Adipose tissue (tissue), 3 donors: Measurements from ENCODE around the gene TXNIP. TPM values are rescaled to one million over a fixed set of nuclear protein-coding genes. Genes with fewer than 3 reads are reported as not detected.
"Not testable (repeated sequence)": the region's sequence is repeated elsewhere in the genome, so short reads cannot be mapped to it uniquely, and the experiment has no call there.

Experiments used
- H3K27ac ChIP-seq: one replicate; pipeline ENCODE4 v1.5.1; 2013; ENCODE audit warnings: low read depth, low read length
- WGBS, 3 donors: extraction: QIAGEN DNeasy Blood & Tissue Kit; methylation state at CpG; one replicate each; pipeline ENCODE4 v1.1.7; 2013; 5-methylcytosine and 5-hydroxymethylcytosine counted together
- polyA plus RNA-seq, 3 donors: library from polyadenylated mRNA; stranded (reverse); fragments of 200-250 nt; gene quantifications; one replicate each; pipeline ENCODE4 v1.2.3, GENCODE V29; 2013
- donor health status: healthy with polysubstance abuse.
- donor health status: Bipolar disorder and iron deficiency.
- donor health status: healthy.

The TXNIP gene, protein sequence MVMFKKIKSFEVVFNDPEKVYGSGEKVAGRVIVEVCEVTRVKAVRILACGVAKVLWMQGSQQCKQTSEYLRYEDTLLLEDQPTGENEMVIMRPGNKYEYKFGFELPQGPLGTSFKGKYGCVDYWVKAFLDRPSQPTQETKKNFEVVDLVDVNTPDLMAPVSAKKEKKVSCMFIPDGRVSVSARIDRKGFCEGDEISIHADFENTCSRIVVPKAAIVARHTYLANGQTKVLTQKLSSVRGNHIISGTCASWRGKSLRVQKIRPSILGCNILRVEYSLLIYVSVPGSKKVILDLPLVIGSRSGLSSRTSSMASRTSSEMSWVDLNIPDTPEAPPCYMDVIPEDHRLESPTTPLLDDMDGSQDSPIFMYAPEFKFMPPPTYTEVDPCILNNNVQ
- polyA plus RNA-seq: 1,000 to 10,000 TPM in 1 of 3 donors, 100 to 1,000 TPM in 2; 378 to 1,060 (median 834) TPM

DNA sequence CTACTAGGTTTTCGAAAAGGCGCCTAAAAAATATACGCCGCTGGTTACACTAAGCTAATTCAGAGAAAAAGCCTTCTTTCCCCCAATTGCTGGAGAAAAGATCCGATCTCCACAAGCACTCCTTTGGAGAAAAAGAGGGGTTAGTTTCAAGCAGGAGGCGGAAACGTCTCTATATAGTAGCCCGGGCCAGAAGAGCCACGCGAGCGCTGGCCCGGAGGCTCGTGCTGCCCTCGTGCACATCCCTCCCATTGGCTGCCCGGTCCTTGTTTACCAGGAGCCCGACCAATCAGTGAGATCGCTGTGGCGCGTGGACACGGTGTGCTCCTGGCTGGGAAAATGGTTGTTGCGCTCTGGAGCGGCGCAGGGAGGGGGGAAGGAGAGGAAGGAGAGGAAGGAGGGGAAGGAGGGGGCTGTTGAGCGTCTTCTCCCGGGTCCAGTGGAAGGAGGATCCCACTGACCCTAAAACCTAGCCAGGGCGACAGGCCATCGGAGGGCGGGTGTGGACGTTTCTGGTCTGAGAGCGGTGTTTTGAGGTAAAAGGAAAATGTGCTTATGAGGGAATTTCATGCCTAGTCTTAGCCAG, at the start of gene TXNIP:
Gene TXNIP (minus strand): TSS at position 147 of the 583 bp plus-strand sequence. CDS start 313 bp downstream, outside the sequence.
- WGBS, 3 donors: 0 to 1% (median 0%) methylated on average over 30 of the region's 30 CpGs
- peak within 1 kb of the TSS; percentile 92 for H3K27ac ChIP-seq

DNA sequence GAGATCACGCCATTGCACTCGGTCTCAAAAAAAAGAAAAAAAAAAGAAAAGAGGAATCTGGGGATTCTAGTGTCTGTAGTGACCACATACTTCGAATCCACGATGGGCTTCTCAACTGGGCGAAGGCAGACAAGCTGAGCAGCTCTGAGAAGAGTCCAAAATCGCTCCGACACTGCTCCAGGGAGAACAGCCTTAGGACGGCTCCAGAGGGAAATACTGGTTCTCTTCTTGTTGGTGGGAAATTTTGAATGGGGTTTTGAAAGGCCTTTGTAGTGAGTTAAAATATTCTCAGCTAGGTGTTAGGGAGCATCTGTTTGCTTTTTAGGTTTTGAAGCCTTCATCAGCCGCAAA, 43.4 kb upstream of the TXNIP start:
- no peak overlapping the region for H3K27ac ChIP-seq
- WGBS, 3 donors: 49 to 65% (median 63%) methylated on average over 9 of the region's 9 CpGs

DNA sequence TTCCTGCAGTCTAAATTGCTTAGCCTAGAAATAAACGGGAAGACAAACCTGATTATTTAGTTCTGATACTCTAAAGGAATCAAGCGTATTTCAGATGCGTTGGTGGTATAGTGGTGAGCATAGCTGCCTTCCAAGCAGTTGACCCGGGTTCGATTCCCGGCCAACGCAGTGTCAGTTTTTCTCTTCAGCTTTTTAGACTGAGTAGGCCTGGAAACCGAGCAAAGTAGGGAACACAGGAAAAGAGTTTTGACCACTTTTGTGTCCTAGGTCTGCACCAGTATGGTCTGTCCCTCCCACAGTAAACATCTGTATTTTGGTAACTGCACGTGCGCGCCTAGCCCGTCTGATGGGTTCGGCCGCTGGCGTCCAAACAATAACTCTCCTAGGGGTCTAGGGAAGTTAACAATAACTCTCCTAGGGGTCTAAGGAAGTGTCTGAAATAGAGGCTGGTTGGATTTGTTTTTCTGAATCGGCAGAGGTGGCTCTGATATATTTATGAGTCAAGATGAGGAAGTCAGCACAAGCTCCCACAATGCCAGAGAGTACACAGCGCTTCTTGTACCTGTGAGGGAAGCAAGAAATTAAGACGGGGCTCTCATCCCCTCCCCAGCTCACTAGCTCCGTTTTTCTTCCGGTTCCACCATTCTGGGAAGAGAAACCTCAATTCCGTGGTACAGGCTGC, 40.7 kb upstream of the TXNIP start:
- WGBS, 3 donors: 0 to 1% (median 1%) methylated on average over 21 of the region's 21 CpGs
- peak overlapping the region; percentile 72 for H3K27ac ChIP-seq

DNA sequence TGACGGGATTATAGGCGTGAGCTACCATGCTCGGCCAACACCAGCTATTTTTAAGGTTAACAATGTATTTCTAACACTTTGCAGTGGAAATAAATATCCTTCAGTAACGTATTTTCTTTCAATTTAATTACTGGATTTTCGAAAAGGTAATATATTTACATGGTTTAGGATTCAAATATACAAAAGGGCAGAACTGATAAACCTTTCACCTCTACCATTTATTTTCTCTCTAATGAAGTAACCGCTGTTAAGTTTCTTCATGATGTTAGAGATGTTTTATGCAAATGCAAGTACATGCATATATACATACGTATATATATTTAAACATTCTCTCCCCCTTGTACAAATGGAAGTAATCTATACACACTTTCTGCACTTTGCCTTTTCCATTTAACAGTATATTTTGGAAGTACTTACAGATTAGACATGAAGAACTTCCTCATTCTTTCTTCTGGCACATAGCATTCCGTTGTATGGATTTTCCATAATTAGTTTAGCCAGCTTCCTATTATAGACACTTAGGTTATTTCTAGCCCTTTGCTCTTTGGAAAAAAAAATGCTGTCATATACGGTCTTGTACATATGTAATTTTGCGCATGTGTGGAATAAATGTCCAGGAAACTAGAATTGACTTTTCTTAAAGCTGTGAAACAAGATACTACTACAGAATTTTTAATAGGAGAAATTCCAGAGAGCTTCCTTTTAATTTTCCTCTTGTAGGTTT, 40.0 kb upstream of the TXNIP start:
- no peak overlapping the region for H3K27ac ChIP-seq
- WGBS, 3 donors: 1 to 6% (median 4%) methylated on average over 10 of the region's 10 CpGs

DNA sequence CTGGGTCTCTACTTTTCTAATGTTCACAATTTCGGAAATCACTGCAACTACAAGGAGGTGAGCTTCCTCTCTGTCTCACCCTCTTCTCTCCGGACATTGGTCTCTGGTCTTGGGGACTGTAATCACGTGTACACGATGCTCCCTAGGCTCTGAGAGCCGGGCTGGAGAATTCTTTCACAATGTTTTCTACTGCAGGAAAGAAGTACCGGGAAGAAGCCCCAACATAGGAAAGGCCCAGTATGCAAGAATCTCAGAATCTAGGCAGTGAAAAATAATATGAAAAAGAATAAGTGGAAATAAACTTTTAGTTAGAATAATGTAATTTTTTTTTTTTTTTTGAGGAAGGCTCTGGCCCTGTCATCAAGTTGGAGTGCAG, 38.7 kb upstream of the TXNIP start:
- 19 to 37% (median 28%) methylated on average over 6 of the region's 6 CpGs for WGBS, 3 donors
- no peak overlapping the region for H3K27ac ChIP-seq

DNA sequence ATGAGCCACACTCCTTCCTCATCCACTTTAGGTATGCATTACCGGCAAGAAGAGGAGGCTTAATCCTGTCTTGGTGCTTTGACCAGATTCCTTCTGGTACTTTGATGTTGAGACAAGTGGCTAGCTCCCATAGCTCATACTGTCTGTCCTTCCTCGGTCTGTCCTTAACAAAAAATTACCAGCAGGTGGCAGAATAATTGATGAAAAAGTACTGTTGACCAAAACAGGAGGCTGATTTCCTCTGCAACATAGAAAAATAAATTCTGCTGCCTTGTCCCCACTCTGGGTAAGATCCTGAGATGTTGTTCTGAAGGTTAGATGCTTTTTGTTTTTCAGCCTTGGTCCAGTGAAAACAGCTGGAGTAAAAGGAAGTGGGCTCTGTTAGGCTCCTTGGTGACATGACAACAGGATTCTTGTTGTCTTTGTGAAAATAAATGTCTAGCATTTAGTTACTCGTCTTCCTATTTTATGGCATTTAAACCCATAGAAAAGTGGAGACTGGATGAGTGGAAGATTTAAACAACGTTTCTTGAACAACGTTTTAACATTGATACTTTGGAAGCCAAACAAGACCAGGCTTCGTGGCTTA, 36.3 kb upstream of the TXNIP start:
- 43 to 54% (median 53%) methylated on average over 6 of the region's 6 CpGs for whole genome bisulfite sequencing, 3 donors

DNA sequence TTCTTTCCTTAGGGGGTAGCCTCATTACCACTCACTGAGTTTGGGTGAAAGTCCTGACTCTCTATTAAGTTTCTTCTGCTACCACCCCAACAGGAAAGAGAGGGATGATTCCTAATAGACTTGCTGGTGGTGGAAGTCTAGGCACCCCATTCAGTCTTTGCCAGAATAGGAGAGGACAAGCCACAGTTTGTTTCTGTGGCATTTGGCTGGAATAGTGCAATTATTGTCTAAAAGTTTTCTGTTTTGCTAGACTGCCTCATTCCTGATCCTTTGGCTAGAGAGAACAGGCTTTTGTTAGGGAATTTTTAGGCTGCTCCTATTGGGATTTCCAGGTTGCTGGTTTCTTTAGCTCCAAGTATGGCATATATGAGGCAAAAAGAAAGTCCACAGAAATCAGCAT, 35.1 kb upstream of the TXNIP start:
- H3K27ac ChIP-seq: no peak overlapping the region

More for the DNA sequence above, 36.3 kb upstream of the TXNIP start:
- no peak overlapping the region for H3K27ac ChIP-seq

DNA sequence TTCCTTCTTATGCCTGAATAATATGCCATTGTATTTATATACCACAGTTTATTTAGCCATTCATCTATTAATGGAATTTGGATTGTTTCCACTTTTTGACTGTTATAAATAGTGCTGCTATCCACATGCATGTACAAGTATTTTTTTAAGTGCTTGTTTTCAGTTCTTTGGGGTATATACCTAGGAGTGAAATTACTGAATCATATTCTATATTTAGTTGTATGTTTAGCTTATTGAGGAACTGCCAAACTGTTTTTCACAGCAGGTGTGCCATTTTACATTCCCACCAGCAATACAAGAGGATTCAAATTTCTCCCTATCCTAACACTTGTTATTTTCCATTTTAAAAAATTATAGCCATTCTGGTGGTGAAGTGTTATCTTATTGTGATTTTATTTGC, 32.7 kb upstream of the TXNIP start:
- H3K27ac ChIP-seq: no peak overlapping the region

DNA sequence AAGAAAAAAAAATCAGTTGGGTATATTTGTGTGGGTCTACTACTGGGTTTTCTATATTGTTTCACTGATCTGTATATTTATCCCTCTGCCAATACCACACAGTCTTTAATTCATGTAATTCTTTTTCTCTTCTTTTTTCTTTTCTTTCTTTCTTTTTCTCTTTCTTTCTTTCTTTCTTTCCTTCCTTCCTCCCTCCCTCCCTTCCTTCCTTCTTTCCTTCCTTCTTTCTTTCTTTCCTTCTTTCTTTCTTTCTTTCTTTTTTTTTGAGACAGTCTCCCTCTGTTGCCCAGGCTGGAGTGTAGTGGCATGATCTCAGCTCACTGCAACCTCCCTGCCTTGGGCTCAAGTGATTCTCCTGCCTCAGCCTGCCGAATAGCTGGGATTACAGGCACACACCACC, 30.3 kb upstream of the TXNIP start:
- WGBS, 3 donors: 74 to 92% (median 87%) methylated on average over 1 of the region's 1 CpG
- not testable (repeated sequence) for H3K27ac ChIP-seq

DNA sequence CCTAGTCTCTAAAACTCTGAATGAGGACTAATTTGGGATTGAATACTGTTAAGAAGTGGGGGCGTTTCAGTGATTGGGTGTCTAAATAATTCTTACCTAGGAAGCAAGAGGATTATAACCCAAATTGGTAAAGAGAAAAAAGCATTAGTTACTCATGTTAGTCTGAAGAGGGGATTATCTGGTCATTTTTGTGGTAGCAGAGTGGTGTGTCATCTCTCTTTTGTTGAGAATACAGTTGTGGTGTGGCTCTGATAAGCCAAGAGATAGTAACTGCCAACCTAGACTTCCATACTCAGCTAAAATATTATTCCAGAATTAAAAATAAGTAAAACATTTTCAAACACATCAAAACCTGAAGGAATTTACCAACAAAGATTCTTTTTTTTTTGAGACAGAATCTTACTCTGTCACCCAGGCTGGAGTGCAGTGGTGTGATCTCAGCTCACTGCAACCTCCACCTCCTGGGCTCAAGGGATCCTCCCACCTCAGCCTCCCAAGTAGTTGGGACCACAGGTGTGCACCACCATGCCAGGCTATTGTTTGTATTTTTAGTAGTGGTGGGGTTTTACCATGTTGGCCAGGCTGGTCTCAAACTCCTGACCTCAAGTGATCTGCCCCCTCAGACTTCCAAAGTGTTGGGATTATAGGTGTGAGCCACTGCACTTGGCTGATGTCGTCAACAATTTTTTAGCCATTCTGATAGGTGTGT, 29.6 kb upstream of the TXNIP start:
- WGBS, 3 donors: 81 to 86% (median 84%) methylated on average over 2 of the region's 2 CpGs
- not testable (repeated sequence) for H3K27ac ChIP-seq

DNA sequence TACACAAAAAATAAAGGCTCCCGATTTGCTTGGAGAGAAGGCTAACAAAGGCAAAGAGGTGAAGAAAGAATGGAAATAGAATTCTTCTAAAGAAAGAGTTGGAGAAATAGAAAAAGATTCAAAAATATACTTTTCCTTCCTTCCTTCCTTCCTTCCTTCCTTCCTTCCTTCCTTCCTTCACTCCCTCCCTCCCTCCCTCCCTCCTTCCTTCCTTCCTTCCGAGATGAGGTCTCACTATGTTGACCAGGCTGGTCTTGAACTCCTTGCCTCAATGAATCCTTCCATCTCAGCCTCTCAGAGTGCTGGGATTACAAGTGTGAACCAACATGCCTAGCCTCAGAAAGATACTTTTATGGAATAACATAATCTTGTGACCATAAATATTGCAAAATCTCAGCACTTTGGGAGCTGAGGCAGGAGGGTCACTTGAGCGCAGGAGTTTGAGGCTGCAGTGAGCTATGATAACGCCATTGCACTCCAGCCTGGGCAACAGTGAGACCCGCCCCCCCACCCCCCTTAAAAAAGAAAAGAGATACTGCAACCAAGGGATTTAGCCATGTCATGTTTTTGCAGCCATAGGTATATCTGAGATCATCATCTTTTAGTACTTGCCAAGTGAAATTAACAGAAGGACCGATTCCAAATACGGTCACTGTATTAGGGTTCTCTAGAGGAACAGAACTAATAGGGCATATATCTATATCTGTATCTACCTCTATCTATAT, 26.2 kb upstream of the TXNIP start:
- WGBS, 3 donors: 77 to 81% (median 79%) methylated on average over 7 of the region's 7 CpGs

DNA sequence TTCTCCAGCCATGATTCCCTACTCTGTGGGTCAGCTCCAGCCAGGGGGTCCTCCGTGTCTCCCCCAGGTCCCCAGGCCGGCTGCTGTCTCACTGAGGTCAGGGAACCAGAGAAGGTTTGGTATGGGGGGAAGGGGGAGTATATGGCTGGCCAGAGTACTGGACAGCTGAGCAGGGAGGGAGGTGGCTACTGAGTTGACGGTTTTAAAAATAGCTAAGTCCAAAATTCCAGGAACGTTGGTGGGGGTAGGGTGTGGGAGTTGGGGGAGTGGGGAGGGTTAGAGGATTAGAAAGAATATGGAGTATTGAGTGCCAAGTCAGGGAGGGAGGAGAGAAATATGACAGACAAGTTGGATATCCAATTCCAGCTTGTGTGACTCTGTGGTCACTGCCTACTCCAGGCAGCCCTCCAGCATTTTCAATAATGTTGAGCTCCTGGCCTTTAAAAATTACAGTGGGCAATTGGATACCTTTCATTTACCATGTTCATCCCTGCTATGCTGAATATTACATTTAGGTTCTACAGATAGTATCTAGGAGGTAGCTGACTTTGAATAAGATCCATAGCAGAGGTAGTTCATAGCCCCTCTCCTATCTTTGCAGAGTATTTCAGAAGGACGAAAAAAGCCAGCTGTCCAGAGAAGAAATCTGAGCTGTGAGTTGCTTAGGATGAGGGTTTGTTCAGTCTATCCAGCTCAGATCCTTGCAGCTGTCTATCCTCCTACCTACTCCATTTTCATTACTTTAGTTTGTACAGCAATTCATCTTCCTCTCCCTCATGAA, 25.4 kb upstream of the TXNIP start, which contains the start of gene HJV:
Gene HJV (minus strand): TSS at position 114 of the 781 bp plus-strand sequence. CDS start 1,504 bp downstream, outside the sequence.
- WGBS, 3 donors: 60 to 67% (median 64%) methylated on average over 5 of the region's 5 CpGs

More for the DNA sequence above, 26.2 kb upstream of the TXNIP start:
- no peak overlapping the region for H3K27ac ChIP-seq

DNA sequence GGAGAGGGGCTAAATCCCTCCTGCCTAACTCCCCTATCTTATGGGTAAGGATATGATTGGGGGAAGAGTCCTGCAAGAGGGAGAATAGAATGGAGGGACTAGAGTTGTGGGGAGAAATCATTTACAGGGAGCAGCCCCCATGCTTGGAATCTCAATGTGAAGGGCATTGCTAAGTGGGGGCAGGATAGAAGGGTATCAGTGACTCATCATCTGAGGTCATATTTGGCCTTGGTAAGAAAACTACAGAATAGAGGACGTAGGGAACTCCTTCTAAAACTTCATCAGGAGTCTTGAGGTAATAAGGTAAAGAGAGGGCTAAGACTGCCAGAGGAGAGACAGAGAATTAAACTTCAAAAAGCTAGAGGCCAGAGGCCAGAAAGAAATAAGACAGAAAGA, 24.7 kb upstream of the TXNIP start:
- H3K27ac ChIP-seq: no peak overlapping the region
- WGBS, 3 donors: 37 to 68% (median 54%) methylated on average over 1 of the region's 1 CpG

More for the DNA sequence above, 25.4 kb upstream of the TXNIP start, which contains the start of gene HJV:
- no peak within 1 kb of the TSS for H3K27ac ChIP-seq

DNA sequence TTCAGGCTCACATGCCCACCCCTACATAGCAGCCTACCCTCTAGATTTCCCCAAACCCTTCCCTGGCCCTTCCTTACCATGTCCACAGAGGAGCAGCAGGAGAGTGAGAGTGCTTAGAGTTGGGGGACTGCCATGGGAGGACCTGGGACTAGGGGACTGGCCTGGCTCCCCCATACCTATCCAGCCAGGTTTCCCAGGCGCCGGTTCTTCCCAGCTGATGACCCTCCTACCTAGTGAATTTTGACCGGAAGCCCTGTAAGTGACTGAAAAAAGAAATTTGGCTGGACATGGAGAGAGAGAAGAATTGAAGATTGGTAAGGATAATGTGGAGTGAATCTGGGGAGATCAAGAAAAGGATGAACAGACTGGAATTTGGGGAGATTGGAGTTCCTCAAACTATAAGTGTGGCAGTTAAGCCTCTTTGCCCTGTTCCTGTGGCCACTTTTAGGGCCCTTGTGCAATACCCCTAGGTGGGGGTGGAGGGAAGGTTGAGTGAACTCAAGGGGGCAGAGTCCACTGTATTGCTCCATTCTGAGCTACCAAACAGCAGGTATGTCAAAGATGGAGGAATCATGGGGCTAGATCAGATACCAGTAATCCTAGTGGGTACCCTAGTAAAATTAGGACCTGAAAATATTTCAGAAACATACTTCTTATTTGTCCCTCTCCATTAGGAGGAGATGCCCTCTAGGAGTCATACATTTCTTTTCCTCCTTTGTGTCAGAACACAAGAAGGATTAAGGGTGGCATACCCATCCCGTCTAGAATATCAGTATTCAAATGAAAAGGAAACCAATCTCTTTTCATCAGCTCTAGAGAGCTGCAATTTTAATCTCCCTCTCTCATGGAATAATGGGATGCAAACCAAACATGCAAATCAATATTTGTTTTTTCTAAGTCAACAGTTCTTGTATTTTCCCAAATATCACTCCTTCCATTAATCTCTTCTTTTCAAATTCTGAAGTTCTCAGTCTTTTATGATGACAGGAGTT, 24.0 kb upstream of the TXNIP start:
- WGBS, 3 donors: 84 to 97% (median 87%) methylated on average over 4 of the region's 4 CpGs

DNA sequence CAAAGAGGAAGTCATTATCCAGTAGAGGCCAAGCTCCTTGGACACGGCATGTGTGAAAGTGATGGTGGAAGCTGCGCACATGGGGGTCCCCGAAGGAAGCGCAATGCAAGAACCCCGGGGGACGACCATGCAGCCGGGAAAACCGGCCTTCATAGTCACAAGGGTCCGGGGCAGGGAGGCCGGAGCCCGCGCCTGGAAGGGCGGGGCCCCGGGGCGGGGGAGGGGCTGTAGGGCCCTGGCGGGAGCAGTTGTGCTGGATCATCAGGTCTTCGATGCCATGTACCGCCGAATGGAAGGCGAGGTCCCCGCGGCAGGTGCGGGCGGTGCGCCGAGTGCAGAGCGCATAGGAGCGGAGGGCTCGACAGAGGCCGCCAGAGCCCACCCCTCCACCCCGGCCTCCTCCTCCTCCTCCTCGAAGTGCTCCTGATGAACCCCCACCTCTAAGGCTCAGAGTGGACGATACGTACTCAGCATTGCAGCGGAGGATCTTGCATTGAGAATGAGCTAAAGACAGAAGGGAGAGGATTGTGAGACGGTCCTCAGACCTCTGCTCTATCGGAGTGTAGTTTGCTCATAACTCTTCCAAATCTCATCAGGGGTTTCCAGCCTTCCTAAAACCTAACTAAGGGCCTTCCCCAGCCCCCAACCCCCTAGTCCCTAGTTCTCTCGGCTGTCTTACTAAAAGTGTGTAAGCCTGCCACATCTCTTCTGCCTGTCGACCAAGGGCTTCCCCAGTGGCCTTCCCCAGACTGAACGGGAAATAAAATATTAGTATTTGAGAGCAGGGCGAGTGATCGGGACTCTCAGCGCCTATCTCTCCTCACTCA, 23.1 kb upstream of the TXNIP start:
- H3K27ac ChIP-seq: no peak overlapping the region
- WGBS, 3 donors: 14 to 18% (median 15%) methylated on average over 43 of the region's 43 CpGs

More for the DNA sequence above, 24.0 kb upstream of the TXNIP start:
- no peak overlapping the region for H3K27ac ChIP-seq
